Measurements from ENCODE around the gene PAQR4.

PAQR4 gene

DNA sequence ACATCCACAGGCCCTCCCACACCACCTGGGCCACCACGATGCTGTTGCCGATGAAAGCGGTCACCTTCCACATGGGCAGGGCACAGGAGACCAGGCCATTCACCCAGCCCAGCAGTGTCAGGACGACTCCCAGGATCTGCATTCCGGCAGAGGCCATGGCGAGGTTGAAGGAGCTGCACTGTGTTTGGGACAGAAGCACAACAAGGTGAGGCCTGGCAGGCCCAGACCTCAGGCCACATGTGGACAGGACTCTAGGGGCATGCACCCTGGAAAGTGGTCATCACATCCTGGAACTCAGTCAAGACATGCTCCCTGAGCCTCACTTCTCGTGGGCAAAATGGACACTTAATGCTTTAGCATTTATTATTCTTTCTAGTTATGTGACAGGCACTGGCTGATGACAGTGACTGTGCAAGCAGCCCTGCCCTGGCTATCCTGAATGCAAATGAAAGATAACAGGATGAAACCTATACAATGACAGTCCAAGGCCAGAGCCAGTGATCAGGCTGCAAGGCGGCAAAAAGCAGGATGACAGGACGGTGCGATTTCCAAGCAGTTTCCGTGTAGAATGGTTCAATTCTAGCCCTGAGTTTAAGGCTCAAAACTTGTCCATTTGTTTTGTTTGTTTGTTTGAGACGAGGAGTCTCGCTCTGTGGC lies 46.8 kb downstream of the PAQR4 start:
- no peak for DNase-seq (ENCODE audit: low read depth)
- no peak overlapping the region for H3K4me3 ChIP-seq (ENCODE audit: control insufficient read depth, low read depth, low read length)
- no peak for TF ChIP-seq CTCF (conservative IDR thresholded peaks at IDR 0.05; ENCODE audit: control insufficient read depth, insufficient read depth, low read depth, low read length)

DNA sequence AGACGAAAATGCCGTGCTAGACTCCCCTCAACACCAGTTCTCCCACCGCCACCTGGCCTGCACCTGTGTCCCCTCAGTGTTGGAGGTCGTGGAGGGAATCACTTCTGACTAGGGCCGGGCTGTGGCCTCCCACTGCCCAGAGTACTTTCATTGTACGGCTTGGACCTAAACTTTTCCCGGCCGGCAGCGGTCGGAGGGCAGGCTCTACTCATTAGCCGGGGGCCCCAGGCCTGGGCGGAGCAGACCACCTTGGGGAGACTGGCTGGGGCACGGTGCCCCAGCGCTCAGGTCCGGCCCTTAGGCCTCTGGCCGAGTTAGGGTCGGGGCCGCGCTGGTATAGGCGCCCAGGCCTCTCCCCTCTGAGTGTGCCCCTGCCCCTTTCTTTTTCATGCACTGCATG lies 48.2 kb downstream of the PAQR4 start:
- H3K4me3 ChIP-seq (ENCODE audit: control insufficient read depth, low read depth, low read length) = no peak overlapping the region

DNA sequence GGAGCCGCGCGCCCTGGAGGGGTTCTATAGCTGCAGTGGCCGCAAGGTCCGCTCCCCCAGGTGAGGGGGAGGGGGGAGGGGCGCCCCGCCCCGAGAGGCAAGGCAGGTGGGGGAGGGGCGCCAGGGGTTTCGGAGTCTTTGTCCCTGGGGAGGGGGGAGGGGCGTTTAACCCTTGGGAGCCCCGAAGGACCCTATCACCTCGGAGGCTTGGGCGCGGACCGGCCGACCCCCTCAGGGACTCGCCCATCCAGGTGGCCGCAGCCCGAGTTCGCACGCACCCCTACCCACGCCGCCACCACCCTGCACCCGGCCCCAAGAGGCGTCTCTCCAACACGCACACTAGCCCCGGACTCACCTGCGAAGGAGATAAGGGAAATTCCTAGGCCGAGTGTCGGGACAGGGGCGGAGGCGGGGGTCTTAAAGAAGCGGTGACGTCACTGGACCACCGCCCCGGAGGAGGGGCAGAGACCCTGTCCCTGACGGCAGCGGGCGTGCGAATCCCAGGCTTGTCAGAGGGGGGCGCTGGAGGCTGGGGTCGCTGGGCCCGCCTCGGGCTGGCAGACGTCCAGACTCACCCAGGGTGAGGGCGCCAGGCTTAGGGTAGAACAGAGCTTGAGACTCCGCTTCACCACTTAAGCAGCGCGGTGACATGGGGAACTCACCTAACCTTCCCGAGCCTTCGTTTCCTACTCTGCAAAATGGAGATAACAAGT lies 48.8 kb downstream of the PAQR4 start, which contains the start of gene CLDN6:
CLDN6 (minus strand) TSS at position 390 of the 713 bp plus-strand sequence. CDS start 2,162 bp downstream, outside the sequence.
- peak; percentile 17 for TF ChIP-seq CTCF (conservative IDR thresholded peaks at IDR 0.05; ENCODE audit: control insufficient read depth, insufficient read depth, low read depth, low read length)
- H3K4me3 ChIP-seq (ENCODE audit: control insufficient read depth, low read depth, low read length) = no peak within 1 kb of the TSS
- no peak for DNase-seq (ENCODE audit: low read depth)

More for the DNA sequence above, 48.2 kb downstream of the PAQR4 start:
- DNase-seq (ENCODE audit: low read depth) = no peak
- TF ChIP-seq CTCF (conservative IDR thresholded peaks at IDR 0.05; ENCODE audit: control insufficient read depth, insufficient read depth, low read depth, low read length) = no peak

DNA sequence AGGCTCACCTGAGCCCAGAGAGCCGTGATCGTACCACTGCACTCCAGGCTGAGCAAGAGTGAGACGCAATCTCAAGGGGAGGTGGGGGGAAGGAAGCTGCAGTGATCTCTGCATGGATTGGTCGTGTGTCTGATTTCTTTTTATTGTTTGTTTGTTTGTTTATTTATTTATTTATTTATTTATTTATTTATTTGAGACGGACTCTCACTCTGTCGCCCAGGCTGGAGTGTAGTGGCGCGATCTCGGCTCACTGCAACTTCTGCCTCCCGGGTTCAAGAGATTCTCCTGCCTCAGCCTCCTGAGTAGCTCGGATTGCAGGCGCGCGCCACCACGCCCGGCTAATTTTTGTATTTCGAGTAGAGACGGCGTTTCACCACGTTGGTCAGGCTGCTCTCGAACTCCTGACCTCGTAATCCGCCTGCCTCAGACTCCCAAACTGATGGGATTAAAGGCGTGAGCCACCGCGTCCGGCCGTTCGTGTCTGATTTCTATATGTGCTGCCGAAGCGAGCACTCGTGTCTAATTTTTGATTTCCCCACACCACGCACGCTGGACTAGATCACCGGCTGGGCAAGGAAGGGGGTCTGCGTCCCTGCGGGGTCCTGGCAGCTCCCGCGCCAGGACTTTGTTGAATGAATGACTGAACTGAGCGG lies 50.6 kb downstream of the PAQR4 start:
- DNase-seq (ENCODE audit: low read depth) = no peak
- TF ChIP-seq CTCF (conservative IDR thresholded peaks at IDR 0.05; ENCODE audit: control insufficient read depth, insufficient read depth, low read depth, low read length) = no peak
- peak overlapping the region; percentile 50 for H3K4me3 ChIP-seq (ENCODE audit: control insufficient read depth, low read depth, low read length)

DNA sequence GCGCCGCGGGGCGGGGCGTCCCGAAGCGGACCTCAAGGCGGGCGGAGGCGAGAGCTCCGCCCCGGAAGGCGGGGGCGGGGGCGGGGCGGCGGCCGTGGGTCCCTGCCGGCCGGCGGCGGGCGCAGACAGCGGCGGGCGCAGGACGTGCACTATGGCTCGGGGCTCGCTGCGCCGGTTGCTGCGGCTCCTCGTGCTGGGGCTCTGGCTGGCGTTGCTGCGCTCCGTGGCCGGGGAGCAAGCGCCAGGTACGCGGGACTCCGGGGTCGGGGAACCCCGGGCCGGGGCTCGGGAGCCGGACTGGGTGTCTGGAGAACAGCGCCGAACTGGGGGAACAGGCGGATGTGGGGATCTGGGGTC lies 51.1 kb downstream of the PAQR4 start, which contains the start of gene TNFRSF12A:
TNFRSF12A (plus strand) TSS at position 122 of the 357 bp plus-strand sequence; CDS start at position 152, 30 bp downstream.
- peak within 1 kb of the TSS; percentile 74 for H3K4me3 ChIP-seq (ENCODE audit: control insufficient read depth, low read depth, low read length)
- no peak for TF ChIP-seq CTCF (conservative IDR thresholded peaks at IDR 0.05; ENCODE audit: control insufficient read depth, insufficient read depth, low read depth, low read length)
- DNase-seq (ENCODE audit: low read depth) = peak; percentile 58

DNA sequence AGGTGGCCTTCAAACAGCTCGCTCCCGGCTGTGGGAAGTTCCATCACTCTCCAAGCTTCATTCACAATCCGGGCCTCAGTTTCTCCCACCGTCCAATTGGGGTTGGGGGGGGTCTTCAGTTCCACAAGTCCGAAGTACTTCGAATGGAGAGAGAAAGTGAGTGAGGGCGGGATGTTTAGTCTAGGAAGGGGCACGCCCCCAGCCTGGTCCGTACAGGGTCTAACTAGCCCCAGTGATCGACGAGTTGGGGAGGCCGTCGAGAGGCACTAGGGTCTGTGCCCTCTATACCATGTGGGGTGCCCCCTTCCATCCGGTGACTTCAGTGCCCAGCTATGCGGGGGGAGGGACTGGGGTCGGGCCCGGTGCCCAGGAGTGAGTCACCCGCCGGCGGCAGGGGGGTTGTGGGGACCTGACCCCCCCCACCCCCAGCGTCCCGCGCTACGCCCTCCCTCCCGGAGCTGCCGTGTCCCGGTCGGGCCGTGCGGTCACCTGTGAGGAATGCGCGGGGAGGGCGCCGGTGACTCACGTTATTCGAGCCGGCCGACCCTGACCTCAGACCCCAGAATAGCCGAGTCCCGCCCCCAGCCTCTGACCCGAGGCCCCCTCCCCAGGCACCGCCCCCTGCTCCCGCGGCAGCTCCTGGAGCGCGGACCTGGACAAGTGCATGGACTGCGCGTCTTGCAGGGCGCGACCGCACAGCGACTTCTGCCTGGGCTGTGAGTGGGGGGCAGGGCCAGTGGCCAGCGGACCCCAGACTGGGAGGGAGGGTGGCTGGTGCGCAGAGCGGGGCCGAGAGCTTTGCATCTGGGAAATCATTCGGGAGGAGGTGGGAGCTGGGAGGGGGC lies 51.7 kb downstream of the PAQR4 start:
- TF ChIP-seq CTCF (conservative IDR thresholded peaks at IDR 0.05; ENCODE audit: control insufficient read depth, insufficient read depth, low read depth, low read length) = no peak
- DNase-seq (ENCODE audit: low read depth) = peak; percentile 82
- peak overlapping the region; percentile 74 for H3K4me3 ChIP-seq (ENCODE audit: control insufficient read depth, low read depth, low read length)
